ENCODE results near the gene OGFOD3.

GRCh38 chr17:82388223-82388921 lies 30.0 kb downstream of the OGFOD3 start:
- TF ChIP-seq ZBTB7A (IDR thresholded peaks at IDR 0.05; ENCODE audit: low read depth) (no peak), CEBPB (IDR thresholded peaks at IDR 0.05) (no peak)

Data from Ishikawa (cell line).